DND-41 (cell line): Measurements from ENCODE around the gene DRAM1.

Experiments used
- CTCF ChIP-seq: IDR thresholded peaks from 2 replicates; pipeline ENCODE4 v1.5.1; 2012; ENCODE audit warnings: borderline replicate concordance, low read length, moderate library complexity, mild to moderate bottlenecking; ENCODE audit not compliant: poor library complexity, severe bottlenecking; ENCODE audit errors: extremely low read depth
- EZH2 ChIP-seq: IDR thresholded peaks from 3 replicates; pipeline ENCODE4 v1.6.1; 2012; ENCODE audit warnings: borderline replicate concordance, low read depth, mild to moderate bottlenecking, moderate library complexity, low read length, inconsistent platforms; ENCODE audit not compliant: severe bottlenecking

GRCh38 chr12:101959607-101960006, 82.2 kb downstream of the DRAM1 start:
- TF ChIP-seq EZH2 (no peak), CTCF (no peak)
